Measurements from ENCODE around the gene TAF1C. TPM values are rescaled to one million over a fixed set of nuclear protein-coding genes. Genes with fewer than 3 reads are reported as not detected.

TAF1C gene
- total RNA-seq, 1 experiment from 2014 or later = 40.2 TPM

DNA sequence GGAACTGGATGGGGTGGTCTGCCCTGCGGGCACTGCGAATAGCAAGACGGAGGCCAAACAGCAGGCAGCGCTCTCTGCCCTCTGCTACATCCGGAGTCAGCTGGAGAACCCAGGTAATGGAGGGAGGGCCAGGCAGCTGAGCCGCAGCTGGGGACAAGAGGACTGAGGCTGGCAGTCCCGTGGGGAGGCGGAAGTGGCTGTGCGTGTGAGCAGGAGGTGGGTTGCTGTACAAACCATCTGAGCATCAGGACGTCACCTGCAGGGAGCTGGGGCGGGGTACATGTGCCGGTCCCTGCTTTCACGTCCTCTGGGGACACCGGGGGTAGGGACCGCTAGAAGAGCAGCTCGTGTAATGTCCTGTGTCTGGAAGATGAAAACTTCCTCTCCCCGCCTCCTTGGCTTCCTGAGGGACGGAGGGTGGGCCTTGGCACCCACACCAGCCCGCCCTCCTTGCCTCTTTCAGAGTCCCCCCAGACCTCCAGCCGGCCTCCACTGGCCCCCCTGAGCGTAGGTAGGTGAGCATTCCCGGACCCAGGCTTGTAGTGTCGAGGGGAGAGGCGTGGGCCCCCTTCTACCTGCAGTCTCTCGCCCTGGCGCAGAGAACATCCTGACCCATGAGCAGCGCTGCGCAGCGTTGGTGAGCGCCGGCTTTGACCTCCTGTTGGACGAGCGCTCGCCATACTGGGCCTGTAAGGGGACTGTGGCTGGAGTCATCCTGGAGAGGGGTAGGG lies 7.8 kb upstream of the TAF1C start:
- H3K9me3 ChIP-seq (ENCODE audit: insufficient read depth, low read depth) = no peaks in the 10 kb centered on the region
- no peak overlapping the region for H3K4me2 ChIP-seq
- no peaks in the 10 kb centered on the region for H3K27me3 ChIP-seq (ENCODE audit: insufficient read depth, low read depth)
- H4K20me1 ChIP-seq (ENCODE audit: insufficient read depth) = no peaks in the 10 kb centered on the region
- no peak overlapping the region for H3K27ac ChIP-seq
- no peaks in the 10 kb centered on the region for H3K36me3 ChIP-seq (ENCODE audit: low read depth)
- no peak for DNase-seq
- H3K9me2 ChIP-seq (ENCODE audit: insufficient read depth) = no peaks in the 10 kb centered on the region
- TF ChIP-seq CTCF (conservative IDR thresholded peaks at IDR 0.05) = no peak
- no peak for TF ChIP-seq EZH2 (IDR thresholded peaks at IDR 0.05; ENCODE audit: low read depth)
- H3K4me3 ChIP-seq = no peak overlapping the region
- intact Hi-C loops (cut with micrococcal nuclease; ENCODE audit: unreplicated experiment) = no loop called here
- no peaks in the 10 kb centered on the region for H3K4me1 ChIP-seq (replicated peaks; ENCODE audit: insufficient read depth)
- no peak overlapping the region for H2AFZ ChIP-seq
- CTCF ChIA-PET = no interaction called here
- POLR2A ChIA-PET (ENCODE audit: unreplicated experiment) = no interaction called here
- no TSS peak for BruUV-seq (replicated peaks)
- no peaks in the 10 kb centered on the region for H3F3A ChIP-seq (ENCODE audit: insufficient read depth, low read depth)
- no peaks in the 10 kb centered on the region for H3K79me2 ChIP-seq (ENCODE audit: low read depth)

GRCh38 chr16:84194018-84194417 lies 7.2 kb upstream of the TAF1C start:
- Histone ChIP-seq H3K9me3 (ENCODE audit: insufficient read depth, low read depth) (no peaks in the 10 kb centered on the region), H3K4me2 (no peak overlapping the region), H4K20me1 (ENCODE audit: insufficient read depth) (no peaks in the 10 kb centered on the region), H3K36me3 (ENCODE audit: low read depth) (no peaks in the 10 kb centered on the region), H3K4me1 (replicated peaks; ENCODE audit: insufficient read depth) (no peaks in the 10 kb centered on the region), H3F3A (ENCODE audit: insufficient read depth, low read depth) (no peaks in the 10 kb centered on the region), H3K79me2 (ENCODE audit: low read depth) (no peaks in the 10 kb centered on the region), H3K9me2 (ENCODE audit: insufficient read depth) (no peaks in the 10 kb centered on the region), H3K4me3 (no peak overlapping the region), H3K27me3 (ENCODE audit: insufficient read depth, low read depth) (no peaks in the 10 kb centered on the region), H2AFZ (no peak overlapping the region), H3K27ac (no peak overlapping the region)
- no peak for DNase-seq
- no peak for TF ChIP-seq CTCF (conservative IDR thresholded peaks at IDR 0.05)
- no peak for TF ChIP-seq EZH2 (IDR thresholded peaks at IDR 0.05; ENCODE audit: low read depth)
- BruUV-seq (replicated peaks) = no TSS peak
- intact Hi-C loops (cut with micrococcal nuclease; ENCODE audit: unreplicated experiment) = no loop called here
- ChIA-PET CTCF (no interaction called here), POLR2A (ENCODE audit: unreplicated experiment) (no interaction called here)

DNA sequence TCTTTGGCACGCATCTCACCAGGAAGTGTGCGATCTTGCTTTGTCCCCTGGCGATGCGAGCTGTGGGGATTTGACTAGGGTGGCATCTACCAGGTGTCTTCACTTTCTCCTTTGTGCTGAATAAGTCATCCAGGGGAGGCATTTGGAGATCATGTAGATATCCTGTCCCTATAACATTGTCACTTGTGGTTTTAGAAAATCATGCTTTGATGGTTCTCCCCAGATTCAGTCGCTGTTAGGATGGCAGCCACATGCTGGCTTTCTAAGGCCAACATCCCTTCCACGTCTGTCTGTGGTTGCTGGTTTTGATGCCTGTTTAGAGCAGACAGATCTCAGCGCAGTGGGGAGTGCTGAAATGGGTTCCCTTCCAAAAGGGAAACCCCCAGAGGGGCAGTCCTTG lies 6.6 kb upstream of the TAF1C start:
- ChIA-PET POLR2A (ENCODE audit: unreplicated experiment) (no interaction called here), CTCF (no interaction called here)
- Histone ChIP-seq H3K36me3 (ENCODE audit: low read depth) (no peaks in the 10 kb centered on the region), H3K9me2 (ENCODE audit: insufficient read depth) (no peaks in the 10 kb centered on the region), H3K4me1 (replicated peaks; ENCODE audit: insufficient read depth) (no peaks in the 10 kb centered on the region), H3K4me3 (no peak overlapping the region), H3K79me2 (ENCODE audit: low read depth) (no peaks in the 10 kb centered on the region), H4K20me1 (ENCODE audit: insufficient read depth) (no peaks in the 10 kb centered on the region), H2AFZ (no peak overlapping the region), H3K9me3 (ENCODE audit: insufficient read depth, low read depth) (no peaks in the 10 kb centered on the region), H3K27ac (no peak overlapping the region), H3K27me3 (ENCODE audit: insufficient read depth, low read depth) (no peaks in the 10 kb centered on the region), H3K4me2 (no peak overlapping the region), H3F3A (ENCODE audit: insufficient read depth, low read depth) (no peaks in the 10 kb centered on the region)
- TF ChIP-seq CTCF (conservative IDR thresholded peaks at IDR 0.05) = no peak
- TF ChIP-seq EZH2 (IDR thresholded peaks at IDR 0.05; ENCODE audit: low read depth) = no peak
- BruUV-seq (replicated peaks) = no TSS peak
- intact Hi-C loops (cut with micrococcal nuclease; ENCODE audit: unreplicated experiment) = no loop called here
- DNase-seq = no peak
